ENCODE measurements around the gene C7orf57.

GRCh38 chr7:48101352-48101751 lies 66.0 kb downstream of the C7orf57 start:
- TF ChIP-seq MAX (IDR thresholded peaks at IDR 0.05; ENCODE audit: low read depth), result no peak
- no peak for TF ChIP-seq SMC3 (IDR thresholded peaks at IDR 0.05; ENCODE audit: low read depth, low read length)
- no peak for TF ChIP-seq TAF1 (IDR thresholded peaks at IDR 0.05; ENCODE audit: borderline replicate concordance, low read depth, low read length)
- no peak for TF ChIP-seq MEF2A (IDR thresholded peaks at IDR 0.05; ENCODE audit: borderline replicate concordance, low read depth)
- no peak for TF ChIP-seq REST (IDR thresholded peaks at IDR 0.05; ENCODE audit: low read depth, low read length)
- TF ChIP-seq MXI1 (IDR thresholded peaks at IDR 0.05; ENCODE audit: low read depth, low read length), result no peak
- TF ChIP-seq CTCF (IDR thresholded peaks at IDR 0.05), result no peak
